Embryonic facial prominence (tissue), 1 donor: ENCODE measurements around the gene OR13A1.
"Not testable (repeated sequence)": the region's sequence is repeated elsewhere in the genome, so short reads cannot be mapped to it uniquely, and the experiment has no call there.

Experiments used
- DNase-seq: peaks from one replicate; pipeline ENCODE4 v3.0.0-alpha.2; 2016; ENCODE audit errors: extremely low spot score

OR13A1 gene

GRCh38 chr10:45315508-45315907, at the start of gene OR13A1:
Gene OR13A1, minus strand, starts transcription at chr10:45315608. Its CDS starts 11,186 bp downstream, at chr10:45304422.
- DNase-seq = no peak

GRCh38 chr10:45361983-45362799, 46.8 kb upstream of the OR13A1 start:
- not testable (repeated sequence) for DNase-seq

GRCh38 chr10:45358961-45359360, 43.6 kb upstream of the OR13A1 start:
- DNase-seq = not testable (repeated sequence)

- DNase-seq = no peak
These were observed 40.1 kb upstream of the OR13A1 start for GRCh38 chr10:45355494-45355893.

GRCh38 chr10:45354261-45354660, 38.9 kb upstream of the OR13A1 start:
- DNase-seq = no peak

GRCh38 chr10:45353186-45353585, 37.8 kb upstream of the OR13A1 start:
- no peak for DNase-seq

GRCh38 chr10:45348196-45348765, 32.9 kb upstream of the OR13A1 start:
- DNase-seq = not testable (repeated sequence)

- not testable (repeated sequence) for DNase-seq
These were observed 32.1 kb upstream of the OR13A1 start for GRCh38 chr10:45347464-45347863.

- DNase-seq = not testable (repeated sequence)
These were observed 31.4 kb upstream of the OR13A1 start for GRCh38 chr10:45346652-45347335.

- not testable (repeated sequence) for DNase-seq
These were observed 25.0 kb upstream of the OR13A1 start for GRCh38 chr10:45340420-45340819.

- no peak for DNase-seq
These were observed 24.5 kb upstream of the OR13A1 start for GRCh38 chr10:45339894-45340293.

- not testable (repeated sequence) for DNase-seq
These were observed 16.4 kb upstream of the OR13A1 start for GRCh38 chr10:45331824-45332223.

- DNase-seq = not testable (repeated sequence)
These were observed 11.5 kb upstream of the OR13A1 start for GRCh38 chr10:45326864-45327263.

GRCh38 chr10:45325116-45325515, 9.7 kb upstream of the OR13A1 start:
- DNase-seq = no peak

GRCh38 chr10:45319702-45320101, 4.3 kb upstream of the OR13A1 start:
- DNase-seq = no peak

GRCh38 chr10:45313264-45313873, 2.0 kb downstream of the OR13A1 start:
- no peak for DNase-seq

- no peak for DNase-seq
These were observed 6.7 kb downstream of the OR13A1 start for GRCh38 chr10:45308707-45309106.

GRCh38 chr10:45302573-45302972, 12.8 kb downstream of the OR13A1 start:
- no peak for DNase-seq

GRCh38 chr10:45298341-45298955, 17.0 kb downstream of the OR13A1 start:
- not testable (repeated sequence) for DNase-seq

GRCh38 chr10:45294681-45295080, 20.7 kb downstream of the OR13A1 start:
- DNase-seq = no peak

- no peak for DNase-seq
These were observed 28.4 kb downstream of the OR13A1 start for GRCh38 chr10:45286980-45287379.

- DNase-seq = no peak
These were observed 33.3 kb downstream of the OR13A1 start for GRCh38 chr10:45282061-45282460.
